Activated CD4-positive, CD25-positive, alpha-beta regulatory T cell (primary cell): ENCODE results near the gene ECHS1.

Experiments
- DNase-seq, 4 experiments: peaks; one replicate each; lab custom pipeline; 2025; lab: John Stamatoyannopoulos, UW

Gene ECHS1

DNA sequence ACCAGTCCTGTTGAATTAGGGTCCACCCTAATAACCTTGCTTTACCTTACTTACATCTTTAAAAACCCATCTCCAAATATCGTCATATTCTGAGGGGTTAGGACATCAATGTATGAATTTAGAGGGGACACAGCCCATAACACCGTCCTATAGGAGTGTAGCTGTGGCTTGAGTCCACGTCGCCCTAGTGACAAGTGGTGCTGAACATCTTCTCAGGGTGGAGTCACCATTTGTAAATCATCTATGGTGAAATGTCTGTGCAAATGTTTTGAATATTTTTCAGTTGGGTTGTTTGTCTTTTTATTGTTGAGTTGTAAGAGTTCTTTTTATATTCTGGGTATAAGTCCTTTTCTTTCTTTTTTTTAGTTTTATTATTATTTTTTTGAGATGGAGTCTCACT, 31.2 kb downstream of the ECHS1 start:
- no peak for DNase-seq

- DNase-seq = no peak
Observed at GRCh38 chr10:133339708-133340380, 33.3 kb downstream of the ECHS1 start.

GRCh38 chr10:133338080-133339071, 34.8 kb downstream of the ECHS1 start:
- no peak for DNase-seq

- no peak for DNase-seq
Observed at GRCh38 chr10:133337370-133337725, 35.8 kb downstream of the ECHS1 start.

DNA sequence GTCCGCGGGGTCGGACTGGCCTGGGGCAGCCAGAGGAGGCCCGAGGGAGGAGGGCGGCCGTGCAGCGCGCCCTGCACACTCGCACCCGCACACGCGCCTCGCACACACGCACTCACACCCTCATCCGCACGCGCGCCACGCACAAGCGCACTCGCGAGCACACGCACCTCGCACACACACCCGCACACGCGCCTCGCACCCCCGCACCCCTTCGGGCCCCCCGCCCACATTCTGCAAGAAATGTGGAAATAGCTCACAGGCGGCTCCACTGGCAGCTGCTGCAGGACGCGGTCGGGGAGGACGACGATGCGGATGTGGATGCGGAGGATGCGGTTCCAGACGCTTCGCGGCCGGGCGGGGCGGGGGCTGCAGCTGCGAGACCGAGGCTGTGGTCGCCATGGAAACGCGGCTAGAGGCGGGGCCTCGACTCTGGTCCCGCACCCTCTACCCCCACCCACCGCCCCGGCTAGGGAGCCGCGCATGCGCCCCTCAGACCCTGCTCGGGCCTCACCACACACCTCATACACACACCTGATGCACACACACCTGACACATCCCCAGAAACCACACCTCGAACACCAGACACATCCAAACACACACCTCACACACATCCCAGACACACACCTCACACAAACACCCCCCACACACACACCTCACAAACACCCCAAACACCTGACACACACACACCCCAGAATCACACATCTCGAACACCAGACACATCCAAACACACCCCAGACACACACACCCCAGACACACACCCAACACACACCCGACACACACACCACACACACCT, 36.4 kb downstream of the ECHS1 start, which contains the start of gene CALY:
Gene CALY (minus strand): TSS at position 320 of the 793 bp plus-strand sequence. CDS start 7,907 bp downstream, outside the sequence.
- peak; percentile 27 to 82 (median 63) for DNase-seq

DNA sequence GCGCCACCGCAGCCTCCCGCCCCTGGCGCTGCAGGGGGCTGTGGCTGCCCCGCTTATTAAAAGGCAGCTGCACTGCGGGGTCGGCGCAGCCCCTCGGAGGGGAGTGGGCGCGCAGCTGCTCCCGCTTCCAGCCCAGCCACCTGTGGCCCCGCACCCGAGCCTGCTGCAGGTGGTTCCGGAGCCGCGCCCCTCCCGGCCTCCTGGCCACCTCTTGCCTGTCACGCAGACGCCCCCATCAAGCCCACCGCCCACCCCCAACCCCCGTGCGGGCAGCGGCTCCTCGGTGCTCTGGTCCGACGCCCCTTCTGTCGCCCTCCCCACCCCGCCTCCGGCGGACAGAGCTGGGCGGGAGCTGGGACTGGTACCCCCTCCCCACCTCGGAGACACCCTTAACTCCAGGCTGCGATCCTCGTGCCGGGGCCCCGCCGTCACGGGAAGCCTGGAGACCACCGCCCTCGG, 37.0 kb downstream of the ECHS1 start:
- no peak for DNase-seq

DNA sequence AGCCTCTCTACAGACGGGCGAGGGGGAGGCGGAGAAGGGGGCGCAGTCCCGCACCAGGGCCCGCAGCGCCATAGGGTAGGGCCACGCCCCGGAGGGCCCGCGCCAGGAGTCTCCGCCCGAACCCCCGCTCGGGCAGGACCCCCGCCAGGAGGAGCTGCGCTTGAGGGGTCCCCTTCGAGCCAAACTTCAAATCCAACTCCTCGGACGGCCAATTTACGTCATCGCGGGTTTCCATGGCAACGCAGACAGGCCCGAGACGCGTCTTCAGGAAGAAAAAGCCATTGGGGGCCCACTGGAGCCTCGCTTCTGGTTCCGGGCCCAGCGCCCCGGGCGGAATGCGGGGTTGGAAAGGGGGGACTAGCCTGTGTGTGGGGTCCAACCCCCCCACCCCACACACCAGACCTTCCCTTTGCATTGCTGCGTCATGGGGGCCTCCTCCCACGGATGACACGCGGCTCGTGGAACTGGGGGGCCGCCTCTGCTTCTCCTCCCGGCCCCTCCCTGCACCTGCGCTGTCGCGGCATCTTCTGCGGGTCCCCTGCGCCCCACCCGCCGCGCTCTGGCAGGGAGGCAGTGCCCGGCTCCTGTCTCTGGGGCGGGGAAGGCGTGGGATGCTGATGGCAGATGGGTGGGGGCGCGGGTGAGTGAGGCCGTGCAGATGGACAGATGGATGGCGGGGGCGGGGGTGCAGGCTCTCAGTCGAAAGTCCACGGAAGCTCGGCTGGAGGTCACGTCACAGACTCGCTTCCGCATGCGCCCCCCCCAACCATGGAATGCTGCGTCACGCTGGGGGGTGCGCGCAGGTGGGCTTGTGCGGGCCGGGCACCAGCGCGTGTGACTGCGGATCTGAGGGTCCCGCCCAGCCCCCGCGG, 37.7 kb downstream of the ECHS1 start:
- DNase-seq = peak; percentile 59 to 69 (median 63)

GRCh38 chr10:133334503-133335245, 38.5 kb downstream of the ECHS1 start:
- no peak for DNase-seq

DNA sequence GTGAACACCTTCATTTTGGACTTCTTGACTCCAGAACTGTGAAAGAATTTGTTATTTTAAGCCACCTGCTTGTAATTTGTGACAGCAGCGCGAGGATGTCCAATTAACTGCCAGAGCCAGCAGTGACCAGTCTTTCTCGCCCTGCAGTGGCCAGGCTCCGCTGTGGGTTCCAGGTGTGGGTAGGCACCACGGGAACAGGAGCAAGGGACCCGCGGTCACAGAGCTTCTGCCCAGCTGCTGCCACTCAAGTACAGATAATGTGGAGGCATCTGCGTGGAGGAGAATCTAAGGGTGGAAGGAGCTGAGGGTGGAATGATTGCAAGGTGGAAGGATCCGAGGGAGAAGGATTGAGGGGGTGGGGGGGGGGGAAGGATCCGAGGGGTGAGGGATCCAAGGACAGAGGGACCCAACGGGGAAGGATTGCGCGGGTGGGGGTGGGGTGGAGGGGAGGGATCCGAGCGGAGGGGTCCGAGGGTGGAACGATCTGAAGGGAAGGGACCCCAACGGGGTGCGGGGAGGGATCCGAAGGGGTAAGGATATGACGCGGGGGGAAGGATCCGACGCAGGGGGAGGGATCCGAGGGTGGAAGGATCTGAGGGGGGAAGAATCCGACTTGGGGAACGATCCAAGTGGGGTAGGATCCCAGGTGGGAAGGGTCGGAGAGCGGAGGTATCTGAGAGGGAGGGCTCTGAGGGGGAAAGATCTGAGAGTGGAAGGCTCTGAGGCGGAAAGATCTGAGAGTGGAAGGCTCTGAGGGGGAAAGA, 40.0 kb downstream of the ECHS1 start:
- DNase-seq = no peak

DNA sequence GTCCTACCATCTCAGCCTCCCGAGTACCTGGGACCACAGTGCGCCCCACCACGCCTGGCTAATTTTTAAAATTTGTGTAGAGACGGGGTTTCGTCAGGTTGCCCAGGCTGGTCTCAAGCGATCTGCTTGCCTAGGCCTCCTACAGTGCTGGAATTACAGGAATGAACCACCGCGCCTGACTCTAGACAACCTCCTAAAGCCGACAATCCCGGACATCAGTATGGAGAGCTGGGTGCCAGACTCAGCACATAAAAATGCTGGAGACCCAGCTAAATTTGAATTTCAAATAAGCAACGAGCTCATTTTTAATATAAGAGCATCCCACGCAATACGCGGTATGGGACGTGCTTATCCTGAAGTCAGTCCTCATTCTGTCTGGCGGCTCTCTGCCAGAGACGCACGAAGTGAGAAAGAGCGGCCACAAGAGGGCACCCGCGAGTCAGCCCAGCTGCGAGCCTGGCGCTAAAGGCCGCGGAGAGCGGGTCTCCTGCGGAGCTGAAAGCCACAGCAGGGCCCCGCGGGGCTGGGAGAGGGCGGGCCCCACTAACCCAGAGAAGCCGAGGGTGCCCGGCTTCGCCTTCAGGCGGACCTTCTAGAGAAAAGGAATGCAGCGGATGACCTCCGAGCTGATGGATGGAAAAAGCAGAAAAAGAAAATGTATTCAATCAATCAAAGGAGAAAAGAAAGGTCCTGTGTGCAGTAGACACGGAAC, 43.5 kb downstream of the ECHS1 start:
- peak; percentile 76 to 81 (median 78) for DNase-seq

- DNase-seq = no peak
Observed at GRCh38 chr10:133328358-133329343, 44.5 kb downstream of the ECHS1 start.

DNA sequence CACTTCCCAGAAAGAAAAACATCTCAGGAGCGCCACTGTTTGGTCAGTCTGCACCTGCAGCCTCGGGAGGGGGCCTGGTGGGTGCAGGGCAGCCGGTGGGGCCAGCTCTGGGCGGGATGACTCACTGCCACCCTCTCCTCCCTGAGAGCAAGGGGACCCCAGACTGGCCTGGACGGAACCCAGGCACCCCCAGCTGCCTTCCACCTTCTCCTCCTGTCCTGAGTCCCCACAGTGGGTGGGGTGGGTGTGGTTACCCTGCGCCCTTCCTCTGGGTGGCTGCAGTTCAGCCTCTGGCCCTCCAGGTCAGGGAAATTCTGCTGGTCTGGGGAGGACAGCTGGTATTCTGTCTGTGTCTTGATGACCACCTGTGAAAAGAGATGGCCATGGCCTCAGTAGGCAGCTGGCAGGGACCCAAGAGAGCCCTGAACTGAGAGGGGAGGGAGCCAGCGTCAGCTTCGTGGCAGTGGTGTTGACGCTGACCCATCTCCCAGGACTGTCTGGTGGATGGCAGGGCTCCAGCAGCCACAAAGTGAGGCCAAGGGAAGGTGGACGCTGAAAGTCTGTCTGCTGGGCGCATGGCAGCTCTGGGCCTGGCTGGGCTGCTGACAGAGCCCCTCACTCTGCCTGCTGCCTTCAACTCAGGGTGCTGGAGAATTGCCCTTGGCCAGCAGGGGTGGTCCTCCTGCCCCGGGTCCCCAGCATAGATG, 45.4 kb downstream of the ECHS1 start:
- DNase-seq = no peak

GRCh38 chr10:133326745-133327650, 46.2 kb downstream of the ECHS1 start:
- no peak for DNase-seq

GRCh38 chr10:133326223-133326551, 47.0 kb downstream of the ECHS1 start:
- no peak for DNase-seq

DNA sequence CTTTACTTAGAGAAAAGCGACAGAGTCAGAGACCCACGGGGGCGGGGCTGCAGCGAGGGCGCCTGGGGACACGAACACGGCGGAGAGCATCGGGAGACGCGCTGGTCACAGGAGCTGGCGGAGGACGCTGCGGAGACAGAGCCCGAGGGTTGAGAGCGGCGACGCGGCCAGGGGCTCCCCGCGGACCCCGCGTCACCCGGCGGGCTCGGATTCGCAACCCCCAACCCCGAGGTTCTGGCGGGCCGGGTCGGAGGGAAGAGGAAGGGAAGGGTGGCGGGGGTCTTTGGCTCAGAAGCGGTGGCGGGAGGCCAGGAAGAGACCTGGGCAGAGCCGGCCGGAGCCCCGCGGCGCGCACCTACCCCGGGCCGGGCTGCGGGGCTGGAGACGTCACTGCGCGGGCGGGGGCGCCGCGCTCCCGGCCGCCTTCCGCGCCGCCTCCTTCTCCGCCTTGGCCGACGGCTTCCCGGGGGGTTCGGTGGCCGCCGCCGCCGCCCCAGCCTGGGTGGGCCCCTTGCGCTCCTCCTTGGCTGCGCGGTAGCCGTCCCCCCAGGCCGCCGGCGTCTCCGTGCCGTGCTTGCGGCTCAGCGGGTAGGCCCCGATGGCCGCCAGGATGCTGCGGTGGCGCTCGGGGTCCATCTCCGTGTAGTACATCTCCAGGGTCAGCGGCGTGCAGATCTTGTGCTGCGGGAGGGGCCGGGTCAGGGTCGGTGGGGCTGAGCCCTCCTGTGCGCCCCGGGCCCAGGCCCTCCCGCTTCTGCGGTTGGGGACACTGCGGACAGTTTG, 47.5 kb downstream of the ECHS1 start:
- no peak for DNase-seq
